Adrenal gland (tissue), 5 donors: ENCODE data around the gene ZSCAN23.

Experiments used
- CTCF ChIP-seq, 6 experiments: fragments of 450-650 bp in 4 of 6; fragments of 200-600 bp in 2 of 6; sonication (generic) in 1 of 6; IDR thresholded peaks; 1 replicate in 5 of 6; 2 replicates in 1 of 6; pipeline versions ENCODE4 v1.5.1 to v1.8.0; 2016 to 2021; ENCODE audit warnings: antibody characterized with exemption in 6 of 6, mild to moderate bottlenecking in 2 of 6, moderate library complexity in 1 of 6
- POLR2A ChIP-seq, 2 donors: fragments of 450-650 bp; IDR thresholded peaks; one replicate each; pipeline ENCODE4 v1.6.1; 2017; ENCODE audit warnings: antibody characterized with exemption in 2 of 2, mild to moderate bottlenecking in 2 of 2, moderate library complexity in 1 of 2
- donor health status: DM: no; HTN: no; CAD: no.

GRCh38 chr6:28474441-28475219 lies 31.3 kb upstream of the ZSCAN23 start:
- TF ChIP-seq CTCF (IDR thresholded peaks at IDR 0.05) (no peak), POLR2A (IDR thresholded peaks at IDR 0.05) (no peak)
